Activated gamma-delta T cell (primary cell): ENCODE measurements around the gene TPP2.

ENCODE experiments used
- DNase-seq: peaks from one replicate; lab custom pipeline; 2025; lab: John Stamatoyannopoulos, UW

Gene TPP2

DNA sequence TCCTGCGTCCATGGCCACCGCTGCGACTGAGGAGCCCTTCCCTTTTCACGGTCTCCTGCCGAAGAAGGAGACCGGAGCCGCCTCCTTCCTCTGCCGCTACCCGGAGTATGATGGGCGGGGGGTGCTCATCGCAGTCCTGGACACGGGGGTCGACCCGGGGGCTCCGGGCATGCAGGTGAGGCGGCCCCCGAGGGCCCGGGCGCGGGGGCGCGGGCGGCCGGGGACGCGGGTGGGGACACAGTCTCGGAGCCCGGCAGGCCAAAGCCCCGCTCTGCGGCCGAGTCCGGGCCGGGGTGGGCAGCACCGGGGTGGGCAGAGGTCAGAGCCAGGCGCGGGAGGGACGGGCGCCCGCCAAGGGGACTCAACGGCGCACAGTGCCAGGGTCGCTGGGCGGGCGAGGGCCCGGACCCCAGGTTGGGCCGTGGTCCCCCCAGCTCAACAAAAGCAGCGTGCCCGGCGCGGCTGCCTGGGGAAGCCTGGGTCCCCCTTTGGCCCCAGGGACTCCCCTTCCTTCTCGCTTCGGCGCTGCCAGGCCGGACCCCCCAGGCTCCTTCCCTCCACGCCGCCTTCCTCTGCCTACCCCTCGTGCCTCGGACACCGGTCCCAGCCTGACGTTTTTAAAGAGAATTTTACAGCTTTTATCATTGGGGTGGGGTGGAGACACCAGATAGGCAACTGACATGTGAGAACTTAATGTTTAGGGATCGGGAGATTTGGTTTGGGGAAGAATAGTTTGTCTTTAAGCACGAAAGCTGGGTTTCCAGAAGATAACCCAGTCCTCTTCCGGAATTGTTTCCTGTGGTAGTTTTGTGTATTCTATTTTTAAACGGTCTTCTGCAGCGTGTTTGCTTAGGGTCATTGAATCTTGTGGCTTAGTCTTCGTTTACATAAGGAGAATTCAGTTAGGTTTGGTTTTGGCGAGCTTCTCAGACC lies 509 bp downstream of the TPP2 start:
- peak; percentile 24 for DNase-seq

DNA sequence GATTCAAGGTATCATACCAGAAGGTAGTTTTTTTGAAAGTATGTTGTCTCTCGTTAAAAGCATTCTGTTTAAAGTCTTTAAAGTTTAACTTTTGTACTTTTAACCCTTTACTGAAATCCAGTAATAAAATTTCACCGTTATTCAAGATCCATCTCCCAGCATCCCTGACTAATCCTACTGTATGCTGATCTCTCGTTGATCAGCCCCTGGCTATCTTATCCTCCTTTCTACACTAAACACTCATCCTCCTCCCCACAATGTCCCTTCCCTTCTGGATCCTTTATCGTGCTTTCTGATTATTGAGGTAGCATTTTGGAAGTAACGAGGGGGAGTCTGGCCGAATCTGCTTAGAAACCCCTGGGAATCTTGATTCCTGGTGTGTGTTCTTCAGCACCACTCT lies 1.3 kb downstream of the TPP2 start:
- no peak for DNase-seq

DNA sequence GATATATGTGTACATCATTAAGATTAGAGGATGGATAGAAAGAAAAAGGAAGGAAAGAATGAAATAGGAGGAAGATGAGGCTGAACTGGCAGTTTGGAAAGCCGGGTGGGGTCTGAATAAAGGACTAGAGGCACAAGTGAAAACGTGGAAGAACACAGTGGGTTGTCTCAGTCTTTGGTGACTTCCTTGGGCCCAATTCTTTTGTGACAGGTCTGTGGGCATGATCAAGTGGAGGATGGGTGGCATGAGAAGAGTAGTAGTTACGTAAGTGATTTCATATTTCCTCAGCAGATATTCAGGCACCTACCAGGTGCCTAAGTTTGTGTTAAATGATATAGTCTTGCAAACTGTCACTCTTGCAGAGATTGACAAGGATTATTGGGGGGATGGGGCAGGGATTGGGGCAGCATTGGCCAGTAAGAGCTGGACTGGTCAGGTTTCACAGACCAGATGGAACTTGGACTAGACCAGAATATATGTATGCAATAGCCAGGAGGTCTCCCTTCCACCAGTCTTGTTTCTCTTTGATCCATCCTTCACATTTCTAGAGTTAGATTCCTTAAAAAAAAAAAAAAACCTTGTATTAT lies 2.7 kb downstream of the TPP2 start:
- no peak for DNase-seq

DNA sequence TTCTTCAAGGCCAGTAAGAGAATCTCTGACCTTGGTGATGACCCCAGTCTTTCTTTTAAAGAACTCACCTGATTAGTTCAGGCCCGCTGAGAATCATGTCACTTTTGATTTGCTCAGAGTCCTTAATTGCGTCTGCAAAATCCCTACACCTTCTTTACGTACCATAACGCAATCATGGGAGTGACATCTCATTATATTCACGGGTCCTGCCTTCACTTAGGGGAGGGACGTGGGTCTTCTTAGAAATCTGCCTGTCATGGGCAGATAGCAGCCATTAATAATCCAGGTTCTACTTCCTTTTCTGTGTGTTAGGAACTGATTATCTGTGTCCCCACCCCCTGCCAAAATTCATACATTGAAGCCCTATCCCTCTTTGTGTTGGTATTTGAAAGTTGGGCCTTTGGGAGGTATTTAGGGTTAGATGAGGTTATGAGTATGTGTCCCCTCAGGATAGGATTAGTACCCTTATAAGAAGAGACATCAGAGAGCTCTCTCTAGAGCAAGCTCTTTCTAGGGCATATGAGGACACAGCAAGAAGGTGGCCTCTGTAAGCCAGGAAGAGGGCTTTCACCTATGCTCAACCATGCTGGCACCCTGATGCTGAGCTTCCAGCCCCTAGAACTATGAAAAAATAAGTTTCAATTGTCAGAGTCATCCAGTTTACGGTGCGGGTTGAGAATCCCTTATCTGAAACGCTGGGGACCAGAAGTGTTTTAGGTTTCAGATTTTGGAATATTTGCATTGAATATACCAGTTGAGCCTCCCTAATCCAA lies 9.9 kb downstream of the TPP2 start:
- no peak for DNase-seq

DNA sequence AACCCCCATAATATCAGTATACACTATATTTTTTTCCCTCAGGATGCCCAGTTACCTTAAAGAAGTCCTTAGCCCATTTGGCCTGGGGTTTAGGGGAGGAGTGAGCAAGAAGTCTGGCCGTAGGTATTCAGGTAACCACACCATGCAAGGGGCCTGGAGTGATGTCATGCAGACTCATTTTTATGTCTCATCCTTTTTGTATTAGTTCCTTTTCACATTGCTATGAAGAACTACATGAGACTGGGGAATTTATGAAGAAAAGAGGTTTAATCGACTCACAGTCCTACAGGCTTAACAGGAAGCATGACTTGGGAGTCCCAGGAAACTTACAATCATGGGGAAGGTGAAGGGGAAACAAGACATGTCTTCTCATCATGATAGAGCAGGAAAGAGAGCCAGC lies 12.2 kb downstream of the TPP2 start:
- no peak for DNase-seq

DNA sequence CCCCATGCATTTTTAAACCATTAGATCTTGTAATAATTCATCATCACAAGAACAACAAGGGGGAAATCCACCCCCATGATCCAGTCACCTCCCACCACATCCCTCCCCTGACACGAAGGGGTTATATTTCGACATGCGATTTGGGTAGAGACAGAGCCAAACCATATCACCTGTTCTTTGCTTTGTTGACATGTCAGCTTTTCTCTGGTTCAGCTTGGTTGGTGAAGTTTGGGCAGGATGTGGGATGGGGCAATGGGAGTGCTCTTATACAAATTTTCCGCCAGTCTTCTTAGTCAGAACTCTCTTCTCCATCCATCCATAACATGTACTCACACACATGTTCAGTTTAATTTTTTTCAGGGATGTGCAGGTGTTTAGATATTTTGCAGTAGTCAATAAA lies 12.9 kb downstream of the TPP2 start:
- no peak for DNase-seq

DNA sequence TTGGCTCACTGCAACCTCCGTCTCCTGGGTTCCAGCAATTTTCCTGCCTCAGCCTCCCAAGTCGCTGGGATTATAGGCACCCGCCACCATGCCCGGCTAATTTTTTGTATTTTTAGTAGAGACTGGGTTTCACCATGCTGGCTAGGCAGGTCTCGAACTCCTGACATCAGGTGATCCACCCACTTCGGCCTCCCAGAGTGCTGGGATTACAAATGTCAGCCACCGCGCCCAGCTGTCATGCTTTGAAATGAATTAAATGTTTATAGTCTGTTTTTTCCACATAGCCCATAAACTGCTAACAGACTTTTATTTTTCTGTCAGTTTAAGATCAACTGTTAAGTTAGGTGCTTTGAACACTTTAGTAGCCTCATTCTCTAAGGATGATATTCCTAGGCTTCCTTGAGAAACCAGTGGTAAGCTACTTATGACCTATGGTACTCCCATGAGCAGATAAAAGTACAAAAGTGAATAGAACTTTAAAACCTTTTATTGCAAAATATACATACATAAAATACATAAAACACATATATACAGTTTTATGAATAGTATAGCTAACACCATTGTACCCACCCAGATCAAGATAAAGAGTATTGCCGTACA lies 13.6 kb downstream of the TPP2 start:
- no peak for DNase-seq

DNA sequence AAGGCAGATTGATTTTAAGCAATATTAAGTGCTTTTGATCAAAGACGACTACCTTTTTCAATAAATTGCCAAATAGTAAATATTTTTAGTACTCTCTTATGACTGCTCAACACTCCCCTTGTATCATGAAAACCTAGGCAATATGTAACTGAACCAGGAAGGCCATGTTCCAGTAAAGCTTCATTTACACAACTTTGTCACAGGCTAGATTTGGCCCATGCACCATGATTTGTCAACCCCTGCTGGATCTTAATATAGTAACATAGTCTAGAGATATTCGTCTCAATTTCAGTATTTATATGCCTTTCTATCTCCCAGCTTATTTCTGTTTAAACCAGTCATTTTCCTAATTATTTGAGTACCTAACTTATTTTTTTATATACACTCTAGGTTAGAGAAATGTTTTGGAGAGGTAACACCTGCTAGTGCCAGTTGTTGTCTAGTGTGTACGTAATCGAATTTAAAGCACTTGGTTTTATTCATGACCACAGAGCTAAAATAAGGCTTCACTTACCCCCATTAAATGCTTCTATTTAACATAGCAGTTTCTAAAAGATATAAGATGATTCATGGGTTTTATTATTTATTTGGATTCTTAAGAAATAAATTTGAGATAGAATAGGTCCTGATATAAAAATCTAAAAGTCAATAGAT lies 21.0 kb downstream of the TPP2 start:
- DNase-seq = no peak

DNA sequence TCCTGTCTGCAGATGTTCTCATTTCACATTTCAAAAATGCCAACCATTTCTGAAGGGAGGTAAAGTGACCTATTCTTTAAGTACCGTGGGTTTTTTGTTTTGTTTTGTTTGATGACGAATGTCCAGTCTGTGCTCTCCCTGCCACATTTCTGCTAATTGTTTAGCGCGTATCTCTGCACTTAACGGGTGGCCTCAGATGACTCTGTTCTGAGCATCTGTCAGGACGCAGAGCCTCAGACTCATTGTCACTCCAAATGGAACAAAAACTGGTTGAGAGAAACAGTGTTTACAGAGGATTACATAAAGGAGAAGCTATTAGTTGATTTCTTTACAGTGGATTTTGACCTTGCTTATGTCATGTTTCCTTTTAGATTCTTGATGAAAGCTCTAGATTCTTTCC lies 23.7 kb downstream of the TPP2 start:
- DNase-seq = no peak

DNA sequence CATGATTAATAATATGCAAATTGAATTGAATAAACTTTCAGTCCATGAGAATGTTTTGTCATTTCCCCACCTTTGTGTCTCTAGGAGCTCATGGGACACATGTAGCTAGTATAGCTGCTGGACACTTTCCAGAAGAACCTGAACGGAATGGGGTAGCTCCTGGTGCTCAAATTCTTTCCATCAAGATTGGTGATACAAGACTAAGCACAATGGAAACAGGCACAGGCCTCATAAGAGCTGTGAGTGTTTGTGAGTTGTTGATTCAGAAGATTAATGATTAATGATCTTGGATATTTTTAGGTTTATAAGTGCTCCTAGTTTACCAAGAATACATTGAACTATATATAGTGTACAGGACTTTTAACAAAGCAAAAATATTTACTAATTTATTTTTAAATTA lies 30.1 kb downstream of the TPP2 start:
- no peak for DNase-seq

DNA sequence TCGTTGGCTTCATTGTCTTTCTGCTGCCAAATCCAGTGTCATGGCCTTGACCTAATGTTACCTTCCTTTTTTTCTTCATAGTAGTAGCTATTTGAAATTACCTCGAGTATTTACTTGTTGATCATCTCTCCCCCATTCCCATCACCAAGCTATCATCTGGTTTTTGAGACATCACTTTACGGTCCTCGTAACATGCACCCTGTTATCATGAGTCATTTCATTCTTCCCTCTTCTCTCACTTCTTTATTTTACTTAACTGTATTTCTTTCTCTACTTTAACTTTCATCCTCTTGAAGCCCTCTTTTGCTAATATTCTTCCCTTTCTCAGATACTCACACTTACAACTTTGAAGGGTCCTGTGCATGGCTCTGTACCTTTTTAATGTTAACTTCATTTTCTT lies 31.8 kb downstream of the TPP2 start:
- DNase-seq = no peak

DNA sequence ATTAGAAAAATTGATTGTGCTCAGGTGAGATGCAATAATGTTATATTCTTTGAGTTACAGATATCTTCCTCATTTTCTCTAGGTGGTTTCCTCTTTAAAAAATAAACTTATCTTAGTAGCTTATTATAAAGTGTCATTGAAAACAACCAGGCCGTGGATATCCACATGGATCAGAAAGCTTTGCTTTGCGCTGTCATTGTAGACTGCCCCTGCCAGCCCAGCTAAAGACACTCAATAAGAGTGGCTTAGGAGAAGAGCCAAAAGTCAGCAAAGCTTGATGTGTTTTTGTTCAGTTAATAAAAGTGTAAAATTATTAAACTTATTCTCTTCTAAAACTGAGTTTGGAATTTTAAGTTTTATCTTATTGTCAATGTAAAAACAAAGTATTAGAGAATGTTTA lies 34.4 kb downstream of the TPP2 start:
- DNase-seq = no peak

DNA sequence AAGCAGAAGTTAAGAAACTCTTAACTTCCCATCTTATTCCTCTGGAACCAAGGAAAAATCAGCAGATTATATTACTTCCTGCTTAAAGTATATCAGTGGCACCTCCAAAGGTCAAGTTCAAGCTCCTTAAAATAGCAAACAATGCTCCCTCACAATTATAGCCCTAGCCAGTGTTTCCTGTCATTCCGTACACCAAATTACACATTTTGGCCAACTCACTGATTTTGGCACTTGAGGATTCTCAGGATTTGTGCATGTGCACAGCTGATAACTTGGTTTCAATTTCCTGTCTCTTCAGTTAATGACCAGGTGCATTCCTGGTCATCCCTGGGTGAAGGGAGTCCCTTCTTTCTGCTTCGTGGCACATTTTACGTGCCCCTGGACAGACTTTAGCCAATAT lies 42.0 kb downstream of the TPP2 start:
- no peak for DNase-seq

DNA sequence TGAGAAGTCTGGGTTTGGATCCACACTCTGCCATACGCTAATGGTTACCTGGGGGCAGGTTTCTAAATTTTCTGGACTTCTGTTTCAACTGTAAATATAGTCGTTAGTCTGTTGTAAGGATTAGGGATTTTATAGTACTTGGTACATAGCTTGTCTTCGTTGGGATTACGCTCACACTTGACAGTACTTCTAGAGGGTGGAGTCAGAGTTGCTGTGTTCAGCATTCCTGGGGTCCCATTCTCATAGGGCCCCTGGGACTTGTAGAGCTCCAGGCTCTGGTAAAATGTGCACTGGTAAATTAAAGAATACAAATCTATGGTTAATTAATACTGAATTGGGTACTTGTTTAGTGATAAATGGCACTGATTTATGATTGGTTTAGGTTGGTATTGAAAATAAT lies 45.2 kb downstream of the TPP2 start:
- DNase-seq = no peak

DNA sequence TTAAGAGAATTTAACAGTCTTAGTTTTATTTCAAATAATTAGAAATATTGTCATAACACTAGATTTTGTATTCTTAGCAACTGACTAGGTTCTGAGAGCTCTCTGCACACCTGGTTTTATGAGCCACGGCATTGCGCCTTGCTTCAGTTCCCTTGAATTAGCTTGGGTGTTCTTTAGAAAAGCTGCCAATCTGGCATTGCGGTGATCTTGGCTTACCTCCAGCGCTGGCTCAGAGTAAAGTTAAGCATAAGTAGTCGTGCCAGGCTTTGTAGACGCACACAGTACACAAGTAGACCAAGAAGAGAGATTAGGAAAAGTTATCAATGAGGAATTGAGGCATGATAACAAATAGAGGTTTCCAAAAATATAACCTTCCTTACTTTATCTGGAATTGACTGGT lies 45.7 kb downstream of the TPP2 start:
- no peak for DNase-seq

DNA sequence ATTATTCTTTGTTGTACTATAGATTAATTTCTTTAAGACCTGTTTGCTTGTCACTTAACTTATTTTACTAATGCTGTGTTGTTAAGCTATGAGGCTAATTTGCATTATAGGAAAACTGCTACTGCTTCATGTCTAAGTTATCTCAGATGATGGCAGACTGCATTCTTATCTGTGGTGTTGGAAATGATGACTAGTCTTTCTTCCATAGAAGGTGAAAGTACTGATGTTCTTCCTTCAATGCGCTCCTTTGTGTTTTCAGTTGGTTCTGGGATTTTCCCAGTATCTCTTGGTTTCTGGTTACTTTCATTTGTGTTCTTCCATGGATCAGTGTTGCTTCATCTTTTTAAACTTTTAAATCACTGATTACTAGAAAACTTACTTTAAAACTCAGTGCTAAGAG lies 46.9 kb downstream of the TPP2 start:
- no peak for DNase-seq

DNA sequence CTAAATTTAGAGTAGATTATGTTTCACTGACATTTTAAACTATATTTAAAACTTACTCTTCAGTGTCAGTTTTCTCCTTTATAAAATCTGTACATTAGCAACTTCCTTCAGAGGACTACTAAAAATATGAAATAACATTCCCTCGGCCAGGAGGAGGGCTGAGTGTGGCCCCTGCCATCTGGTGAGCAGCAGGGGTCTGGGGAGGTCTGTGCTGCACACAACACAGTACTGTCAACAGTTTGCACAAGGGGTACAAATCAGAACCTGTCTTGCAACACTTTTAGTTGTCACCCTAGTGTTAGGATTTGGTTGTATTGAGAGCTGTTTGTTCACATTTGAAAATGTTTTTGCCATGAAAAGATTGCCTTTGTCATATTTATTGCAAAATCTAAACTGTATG lies 48.9 kb downstream of the TPP2 start:
- no peak for DNase-seq

DNA sequence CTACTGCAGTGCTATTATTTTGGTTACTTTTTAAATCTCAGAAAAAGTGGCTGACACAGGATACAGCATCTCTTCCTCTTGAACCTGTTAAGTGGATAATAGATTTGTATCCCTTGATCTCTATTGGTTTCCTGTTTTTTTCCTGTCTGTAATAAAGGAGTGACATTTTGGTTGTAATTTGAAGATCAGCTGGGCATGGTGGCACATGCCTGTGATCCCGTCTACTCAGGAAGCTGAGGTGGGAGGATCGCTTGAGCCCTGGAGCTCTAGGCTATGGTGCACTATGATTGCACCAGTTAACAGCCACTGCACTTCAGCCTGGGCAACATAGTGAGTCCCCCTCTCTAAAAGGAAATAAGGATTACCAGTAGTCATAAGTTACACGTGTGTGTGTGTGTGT lies 51.3 kb downstream of the TPP2 start:
- DNase-seq = no peak

DNA sequence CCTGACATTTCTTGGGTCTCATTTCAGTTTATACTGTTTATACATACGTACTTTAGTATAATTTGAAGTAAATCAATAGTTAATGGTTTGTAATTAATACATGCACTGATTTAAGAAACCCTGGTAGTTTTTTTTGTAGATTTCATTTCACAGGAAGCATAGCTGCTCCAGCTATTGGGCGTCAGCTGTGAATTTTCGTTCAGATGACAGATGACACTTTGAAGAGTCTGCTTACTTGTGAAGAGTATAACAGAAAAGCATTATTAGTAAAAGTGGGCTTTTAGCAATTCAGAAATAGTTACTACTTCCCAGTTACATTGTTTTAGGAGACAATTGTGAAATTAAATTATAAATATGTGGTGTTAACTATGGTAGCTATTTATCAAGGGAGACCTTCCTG lies 53.7 kb downstream of the TPP2 start:
- DNase-seq = no peak

DNA sequence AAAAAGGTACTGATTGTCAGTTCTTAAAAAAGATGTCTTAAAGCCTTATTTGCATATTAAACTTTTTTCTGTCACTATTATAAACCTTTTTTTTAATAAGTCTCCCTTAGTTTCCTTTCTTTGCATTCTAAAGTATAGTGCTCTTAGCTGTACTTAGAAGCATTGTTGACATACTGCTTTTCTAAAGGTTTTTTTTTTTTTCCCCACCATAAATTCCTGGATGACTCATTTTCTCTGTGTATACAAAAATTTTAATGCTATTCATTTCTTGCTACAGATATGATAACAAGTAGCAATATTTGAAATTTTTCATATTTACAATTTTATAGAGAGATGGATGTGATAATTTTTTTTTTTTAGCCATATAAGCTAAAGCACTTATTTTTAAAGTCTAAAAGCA lies 54.6 kb downstream of the TPP2 start:
- no peak for DNase-seq

DNA sequence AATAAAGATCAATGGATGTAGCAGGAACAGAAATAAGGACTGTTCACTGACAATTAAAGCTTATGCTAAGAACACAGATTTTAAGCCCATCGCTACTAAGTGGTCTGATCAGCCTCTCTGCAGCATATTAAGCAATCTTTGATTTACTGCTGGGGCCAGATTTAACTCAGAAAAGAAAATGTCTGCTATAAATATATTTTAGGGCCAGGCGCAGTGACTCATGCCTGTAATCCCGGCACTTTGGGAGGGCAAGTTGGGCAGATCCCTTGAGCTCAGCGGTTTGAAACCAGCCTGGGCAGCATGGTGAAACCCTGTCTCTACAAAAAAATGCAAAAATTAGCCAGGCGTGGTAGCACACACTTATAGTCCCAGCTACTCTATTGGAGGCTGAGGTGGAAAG lies 55.1 kb downstream of the TPP2 start:
- DNase-seq = no peak

DNA sequence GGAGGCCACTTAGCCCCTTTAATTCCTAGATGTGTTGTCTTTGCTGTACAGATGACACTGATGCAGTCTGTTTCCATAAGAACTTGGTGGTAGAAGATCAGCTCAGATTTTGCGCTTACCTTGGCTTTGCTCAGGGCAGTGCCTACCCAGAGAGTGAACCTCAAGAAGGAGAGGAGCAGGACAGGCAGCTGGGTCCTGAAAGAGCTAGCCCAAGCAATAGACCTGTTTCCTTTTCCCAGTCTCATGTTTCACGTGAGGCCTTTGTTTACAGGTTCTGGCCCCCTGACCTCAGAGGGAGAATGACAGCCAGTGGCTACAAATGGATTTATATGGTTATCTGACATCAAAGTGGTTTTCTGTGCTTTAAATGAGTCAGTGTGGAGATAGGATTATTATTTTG lies 58.0 kb downstream of the TPP2 start:
- no peak for DNase-seq
